SK-N-SH (cell line): ENCODE data around the gene GALNT17. TPM values are rescaled to one million over a fixed set of nuclear protein-coding genes. Genes with fewer than 3 reads are reported as not detected.

Experiments
- CTCF ChIA-PET: fragments of 300-600, 350-600 bp; formaldehyde crosslinking; extraction: SDS; loops from one replicate; lab custom pipeline; 2021; lab: Yijun Ruan, JAX
- POLR2A ChIA-PET: fragments of 350-600 bp; sonication (Branson Sonifier 250); formaldehyde crosslinking; extraction: SDS; loops from one replicate; lab custom pipeline; 2020; ENCODE audit warnings: antibody characterized with exemption, inconsistent platforms; lab: Yijun Ruan, JAX
- DNase-seq: peaks from one replicate; pipeline ENCODE4 v3.0.0; 2012
- H2AFZ ChIP-seq: fragments of 200-600 bp; sonication (generic); 2 replicates; pipeline ENCODE4 v1.8.1; 2016; ENCODE audit warnings: antibody characterized with exemption, mild to moderate bottlenecking, low read depth
- H3F3A ChIP-seq: fragments of 200-600 bp; sonication (generic); replicated peaks from 2 replicates; pipeline ENCODE3; 2016; ENCODE audit warnings: antibody characterized with exemption, mild to moderate bottlenecking; ENCODE audit not compliant: insufficient read depth
- H3K27ac ChIP-seq, 2 experiments: fragments of 200-500 bp in 1 of 2; fragments of 200-600 bp in 1 of 2; sonication (Bioruptor generic) in 1 of 2; sonication (generic), shearing (Covaris generic) in 1 of 2; 2 replicates each; pipeline versions ENCODE4 v1.5.1 to v1.6.1; 2014 to 2016; ENCODE audit warnings: low read depth in 2 of 2, inconsistent platforms in 1 of 2, low read length in 1 of 2, mild to moderate bottlenecking in 1 of 2, mixed read lengths in 1 of 2
- H3K27me3 ChIP-seq: fragments of 200-600 bp; sonication (generic), shearing (Covaris generic); 2 replicates; pipeline ENCODE4 v1.6.1; 2016; ENCODE audit warnings: mixed run types; ENCODE audit not compliant: insufficient read depth
- H3K36me3 ChIP-seq, 2 experiments: fragments of 200-500 bp in 1 of 2; fragments of 200-600 bp in 1 of 2; sonication (Bioruptor generic) in 1 of 2; sonication (generic) in 1 of 2; replicated peaks in 1 of 2; 2 replicates each; pipeline versions ENCODE3 to v1.5.1; 2014 to 2016; ENCODE audit warnings: low read length in 1 of 2, mild to moderate bottlenecking in 1 of 2; ENCODE audit not compliant: insufficient read depth in 2 of 2, control insufficient read depth in 1 of 2
- H3K4me1 ChIP-seq, 2 experiments: fragments of 200-500 bp in 1 of 2; fragments of 200-600 bp in 1 of 2; sonication (Bioruptor generic) in 1 of 2; sonication (generic), shearing (Covaris generic) in 1 of 2; 2 replicates each; pipeline versions ENCODE4 v1.5.1 to v1.6.1; 2014 to 2016; ENCODE audit warnings: low read depth in 1 of 2, low read length in 1 of 2, mixed run types in 1 of 2; ENCODE audit not compliant: insufficient read depth in 2 of 2, control insufficient read depth in 1 of 2
- H3K4me2 ChIP-seq: fragments of 200-600 bp; sonication (generic), shearing (Covaris generic); 2 replicates; pipeline ENCODE4 v1.6.1; 2017; ENCODE audit warnings: mixed run types
- H3K4me3 ChIP-seq, 2 experiments: fragments of 200-500 bp in 1 of 2; fragments of 200-600 bp in 1 of 2; sonication (Bioruptor generic) in 1 of 2; sonication (generic), shearing (Covaris generic) in 1 of 2; 2 replicates each; pipeline versions ENCODE4 v1.5.1 to v1.8.1; 2014 to 2016; ENCODE audit warnings: low read depth in 2 of 2, inconsistent platforms in 1 of 2, low read length in 1 of 2, mild to moderate bottlenecking in 1 of 2, mixed read lengths in 1 of 2, moderate library complexity in 1 of 2
- H3K79me2 ChIP-seq: fragments of 200-600 bp; sonication (generic); 2 replicates; pipeline ENCODE4 v1.8.1; 2017; ENCODE audit warnings: mild to moderate bottlenecking; ENCODE audit not compliant: insufficient read depth
- H3K9ac ChIP-seq: fragments of 200-600 bp; sonication (generic); 2 replicates; pipeline ENCODE4 v1.6.1; 2017; ENCODE audit warnings: mixed run types
- H3K9me2 ChIP-seq: fragments of 200-600 bp; sonication (generic); 2 replicates; pipeline ENCODE4 v1.6.1; 2017; ENCODE audit warnings: mixed run types
- H3K9me3 ChIP-seq: fragments of 200-600 bp; sonication (generic); 2 replicates; pipeline ENCODE4 v1.6.1; 2017; ENCODE audit warnings: mixed run types, mild to moderate bottlenecking, moderate library complexity
- H4K20me1 ChIP-seq: fragments of 200-600 bp; sonication (generic); 2 replicates; pipeline ENCODE4 v1.6.1; 2017; ENCODE audit warnings: mild to moderate bottlenecking, mixed run types; ENCODE audit not compliant: insufficient read depth
- CHD2 ChIP-seq: fragments of 150-350 bp; IDR thresholded peaks from 2 replicates; pipeline ENCODE4 v1.6.1; 2018; ENCODE audit warnings: low read length; ENCODE audit not compliant: partially characterized antibody
- CTCF ChIP-seq: fragments of 200-600 bp; sonication (generic); IDR thresholded peaks from 2 replicates; pipeline ENCODE4 v1.6.1; 2017; ENCODE audit warnings: antibody characterized with exemption, mild to moderate bottlenecking, moderate library complexity
- ELF1 ChIP-seq: IDR thresholded peaks from 2 replicates; pipeline ENCODE4 v1.4.0; 2012
- EZH2phosphoT487 ChIP-seq: fragments of 200-600 bp; sonication (generic); IDR thresholded peaks from 2 replicates; pipeline ENCODE4 v1.6.1; 2017; ENCODE audit warnings: low read depth, mixed run types, mild to moderate bottlenecking, antibody characterized with exemption, moderate library complexity, borderline replicate concordance
- FOSL2 ChIP-seq: IDR thresholded peaks from 2 replicates; pipeline ENCODE4 v1.4.0; 2012; ENCODE audit warnings: low read depth, mild to moderate bottlenecking, moderate library complexity, borderline replicate concordance
- FOXJ3 ChIP-seq: sonication (generic); formaldehyde crosslinking; IDR thresholded peaks from 2 replicates; pipeline ENCODE4 v1.5.1; 2020; ENCODE audit warnings: mild to moderate bottlenecking, missing genetic modification reagents
- IRF3 ChIP-seq: fragments of 150-350 bp; IDR thresholded peaks from 2 replicates; pipeline ENCODE4 v1.6.1; 2016; ENCODE audit warnings: mild to moderate bottlenecking, low read depth, low read length
- MXI1 ChIP-seq: IDR thresholded peaks from 2 replicates; pipeline ENCODE4 v1.6.1; 2012; ENCODE audit warnings: mild to moderate bottlenecking, low read depth, low read length, improper control_type of control experiment
- NFIC ChIP-seq: IDR thresholded peaks from 2 replicates; pipeline ENCODE4 v1.4.0; 2012; ENCODE audit warnings: borderline replicate concordance
- POLR2AphosphoS5 ChIP-seq: IDR thresholded peaks from 2 replicates; pipeline ENCODE4 v1.6.1; 2012; ENCODE audit warnings: low read depth, low read length
- REST ChIP-seq: IDR thresholded peaks from 2 replicates; pipeline ENCODE4 v1.6.1; 2012; ENCODE audit warnings: mild to moderate bottlenecking, low read depth, low read length, moderate library complexity
- SIN3A ChIP-seq: IDR thresholded peaks from 2 replicates; pipeline ENCODE4 v1.6.1; 2012; ENCODE audit warnings: low read depth, mild to moderate bottlenecking, low read length, moderate library complexity, borderline replicate concordance
- TCF12 ChIP-seq: IDR thresholded peaks from 2 replicates; pipeline ENCODE4 v1.4.0; 2012
- YY1 ChIP-seq: IDR thresholded peaks from 2 replicates; pipeline ENCODE4 v1.4.0; 2012; ENCODE audit warnings: low read depth, mild to moderate bottlenecking
- WGBS: methylation state at CpG from one replicate; pipeline ENCODE4 v1.1.6; 2017; ENCODE audit warnings: low lambda C conversion rate; 5-methylcytosine and 5-hydroxymethylcytosine counted together
- polyA plus RNA-seq, 3 experiments: library from polyadenylated mRNA; depleted of rRNA; stranded (reverse); fragments of >200 nt; gene quantifications; 2 replicates each; pipeline ENCODE4 v1.2.3, GENCODE V29; 2012

Gene GALNT17
- polyA plus RNA-seq, 1 of the 3 experiments (the other 2 are of a cell fraction) = not detected

GRCh38 chr7:71403202-71403946 is 271.4 kb downstream of the GALNT17 start:
- Histone ChIP-seq H3K79me2 (no peaks in the 10 kb centered on the region), H4K20me1 (no peaks in the 10 kb centered on the region), H3K4me1 (no peaks in the 10 kb centered on the region), H3F3A (no peaks in the 10 kb centered on the region), H3K27me3 (no peaks in the 10 kb centered on the region)
- POLR2A ChIA-PET = no interaction called here
- 17% methylated on average over 16 of the region's 16 CpGs for whole genome bisulfite sequencing
- TF ChIP-seq REST (no peak), YY1 (no peak), IRF3 (no peak), ELF1 (no peak), NFIC (no peak), SIN3A (no peak), FOXJ3 (no peak), MXI1 (no peak), POLR2AphosphoS5 (no peak), EZH2phosphoT487 (no peak), FOSL2 (no peak), CHD2 (no peak), CTCF (no peak), TCF12 (no peak)
- TF ChIP-seq, all 33 proteins: peak for 0
- H3K9me2 ChIP-seq = no peaks in the 10 kb centered on the region
- CTCF ChIA-PET = no interaction called here
- no peak overlapping the region for H2AFZ ChIP-seq
- no peak overlapping the region for H3K9ac ChIP-seq
- H3K9me3 ChIP-seq = peaks cover 4% of the 10 kb centered on the region; the same call in 1 of the 2 replicates
- no peak overlapping the region for H3K27ac ChIP-seq
- DNase-seq = no peak
- H3K36me3 ChIP-seq = no peaks in the 10 kb centered on the region
- no peak overlapping the region for H3K4me3 ChIP-seq
- no peak overlapping the region for H3K4me2 ChIP-seq
